Measurements from ENCODE around the gene TMC2.

Gene TMC2

DNA sequence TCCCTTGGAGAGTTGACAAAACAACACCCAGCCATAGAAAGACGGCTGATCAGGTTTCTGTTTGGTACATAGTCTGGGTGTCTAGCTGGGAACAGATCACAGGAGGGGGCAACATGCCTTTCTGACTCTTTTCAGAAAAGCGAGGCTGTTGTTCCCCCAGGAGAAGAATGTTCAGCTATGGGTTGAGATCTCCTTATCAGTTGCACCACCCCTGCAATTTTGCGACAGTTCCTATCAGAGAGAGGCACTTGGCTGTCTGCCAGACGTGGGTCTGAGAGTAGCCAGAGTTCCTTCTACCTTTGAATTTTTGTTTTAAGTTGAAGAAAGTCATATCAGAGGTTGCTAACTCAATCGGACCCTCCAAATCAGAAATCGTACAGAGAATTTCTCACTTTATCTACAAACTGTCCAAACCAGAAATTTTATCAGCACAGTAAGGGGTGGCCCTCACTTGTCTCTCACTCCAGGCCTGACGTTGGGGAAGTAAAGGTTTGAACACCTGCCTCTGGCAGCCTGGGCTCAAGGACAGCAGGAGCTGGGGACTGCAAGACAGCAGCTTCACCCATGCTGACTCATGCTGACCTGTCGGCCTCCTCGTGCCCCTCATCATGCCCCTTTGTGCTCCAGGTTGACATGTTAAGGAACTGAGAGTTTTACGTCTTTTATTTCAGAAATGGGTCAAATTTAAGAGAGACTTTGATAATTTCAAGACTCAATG, 42.3 kb downstream of the TMC2 start:
- DNase-seq = no peak

- DNase-seq = no peak
Measured at GRCh38 chr20:2585811-2586210, 49.4 kb downstream of the TMC2 start.

- no peak for DNase-seq
Measured at GRCh38 chr20:2593756-2594155, 57.4 kb downstream of the TMC2 start.

- DNase-seq = no peak
Measured at GRCh38 chr20:2595076-2595475, 58.7 kb downstream of the TMC2 start.

- DNase-seq = no peak
Measured at GRCh38 chr20:2596673-2597279, 60.4 kb downstream of the TMC2 start.

- DNase-seq = no peak
Measured at GRCh38 chr20:2599288-2600006, 63.1 kb downstream of the TMC2 start.

DNA sequence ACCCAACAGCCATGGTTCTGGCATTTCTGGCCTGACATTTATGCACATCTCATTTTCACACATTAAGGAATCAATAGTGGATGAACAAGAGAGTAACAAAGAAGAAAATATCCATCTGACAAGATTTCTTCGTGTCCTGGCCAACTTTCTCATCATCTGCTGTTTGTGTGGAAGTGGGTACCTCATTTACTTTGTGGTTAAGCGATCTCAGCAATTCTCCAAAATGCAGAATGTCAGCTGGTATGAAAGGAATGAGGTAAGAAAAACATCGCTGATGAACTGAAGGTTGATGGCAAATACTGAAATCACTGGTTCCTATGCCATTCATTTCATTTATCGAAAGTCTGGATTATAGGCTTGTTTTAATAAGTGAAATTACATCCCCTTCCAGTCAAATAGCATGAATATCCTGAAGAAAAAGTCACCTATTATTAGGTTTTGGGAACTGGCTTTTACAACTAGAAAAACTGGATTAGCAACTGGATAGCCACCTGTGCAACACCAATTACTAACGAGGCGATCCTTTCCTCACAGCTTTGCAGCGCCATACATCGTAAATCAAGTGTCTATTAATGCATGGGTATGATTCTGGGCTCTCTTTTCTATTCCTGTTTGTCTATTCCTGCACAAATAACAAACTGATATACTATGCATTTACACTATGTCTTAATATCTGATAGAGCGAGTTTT, 65.8 kb downstream of the TMC2 start:
- no peak for DNase-seq

DNA sequence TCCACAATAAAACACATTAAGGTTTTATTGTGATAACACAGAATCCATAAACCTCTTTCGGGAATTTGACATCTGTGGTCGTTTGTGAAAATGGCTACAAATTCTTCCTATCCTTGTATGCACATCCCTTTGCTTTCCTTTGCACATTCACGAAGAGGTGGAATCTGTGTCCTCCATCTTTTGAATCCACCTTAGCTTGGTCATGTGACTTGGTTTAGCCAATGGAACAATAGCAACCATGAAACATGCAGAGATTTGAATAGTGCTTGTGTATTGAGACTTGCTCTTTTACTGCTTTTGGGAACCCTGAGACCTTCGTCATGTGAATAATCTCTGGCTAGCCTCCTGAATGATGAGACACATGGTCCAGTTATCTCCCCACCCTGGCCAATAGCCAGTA, 66.4 kb downstream of the TMC2 start:
- no peak for DNase-seq

DNA sequence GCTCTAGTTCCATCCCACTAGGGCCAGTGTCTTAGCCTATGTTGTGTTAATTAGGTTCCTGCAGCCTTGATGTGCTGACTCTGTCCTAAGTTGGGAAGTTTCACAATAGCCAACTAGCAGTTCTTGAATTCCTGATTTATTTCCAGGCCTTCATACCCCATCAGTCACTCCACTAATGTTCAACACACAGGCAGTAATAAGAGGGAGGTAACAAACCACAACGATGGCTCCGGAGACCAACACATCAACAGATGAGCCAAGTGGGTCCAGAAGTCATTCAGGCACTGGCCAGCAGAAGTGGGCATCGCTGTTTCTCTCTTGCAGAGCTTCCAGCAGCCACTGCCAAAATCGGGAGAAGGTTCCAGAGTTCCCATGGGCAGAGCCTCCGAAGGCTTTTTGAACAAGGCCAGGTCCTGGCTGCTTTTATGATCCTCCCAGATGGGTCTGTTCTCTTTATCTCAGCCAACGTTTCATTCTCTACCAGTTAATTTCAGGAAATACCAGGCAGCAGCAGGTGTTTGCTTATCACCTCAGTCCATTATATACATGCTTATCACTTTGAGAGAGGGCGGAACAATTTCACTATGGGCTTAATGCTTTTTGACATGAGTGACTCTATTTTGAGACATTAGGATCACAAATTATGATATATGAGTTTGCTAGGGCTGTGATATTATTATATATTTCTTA, 67.6 kb downstream of the TMC2 start:
- no peak for DNase-seq

DNA sequence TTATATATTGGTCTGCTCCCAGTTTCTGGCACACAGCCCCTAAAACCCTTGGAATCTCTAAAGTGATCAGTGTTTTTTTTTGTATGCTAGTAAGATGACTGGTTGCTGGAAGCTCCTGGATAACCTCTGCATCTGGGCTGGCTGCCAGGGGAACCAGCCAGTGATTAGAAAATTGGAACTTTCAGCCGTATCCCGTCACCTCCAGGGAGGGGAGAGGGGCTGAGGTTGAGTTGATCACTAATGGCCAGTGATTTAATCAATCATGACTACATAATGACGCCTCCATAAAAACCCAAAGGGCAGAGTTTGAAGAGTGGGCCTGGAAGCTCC, 68.1 kb downstream of the TMC2 start:
- DNase-seq = no peak

DNA sequence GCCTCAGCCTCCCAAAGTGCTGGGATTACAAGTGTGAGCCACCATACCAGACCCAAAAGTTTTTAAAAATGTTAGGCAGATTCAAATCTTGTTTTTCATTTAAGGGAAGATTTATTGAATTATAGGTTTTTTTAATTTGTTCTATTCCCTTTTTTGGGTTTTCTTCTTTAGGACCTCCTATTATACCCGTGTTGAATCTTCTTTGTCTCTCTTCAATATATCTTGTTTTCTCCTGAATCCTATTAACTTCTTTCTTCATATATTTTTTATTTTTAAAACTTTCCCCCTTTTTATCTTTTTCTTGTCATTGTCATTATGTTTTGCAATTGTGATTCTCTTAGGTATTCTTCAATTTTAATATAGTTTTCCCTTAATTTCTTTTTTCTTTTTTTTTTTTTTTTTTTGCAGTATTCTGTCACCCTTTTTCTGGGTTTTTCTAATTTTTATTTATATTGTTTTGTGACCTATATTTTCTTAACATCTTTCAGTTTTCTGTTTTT, 70.2 kb downstream of the TMC2 start:
- no peak for DNase-seq

- no peak for DNase-seq
Measured at GRCh38 chr20:2610326-2610725, 74.0 kb downstream of the TMC2 start.

DNA sequence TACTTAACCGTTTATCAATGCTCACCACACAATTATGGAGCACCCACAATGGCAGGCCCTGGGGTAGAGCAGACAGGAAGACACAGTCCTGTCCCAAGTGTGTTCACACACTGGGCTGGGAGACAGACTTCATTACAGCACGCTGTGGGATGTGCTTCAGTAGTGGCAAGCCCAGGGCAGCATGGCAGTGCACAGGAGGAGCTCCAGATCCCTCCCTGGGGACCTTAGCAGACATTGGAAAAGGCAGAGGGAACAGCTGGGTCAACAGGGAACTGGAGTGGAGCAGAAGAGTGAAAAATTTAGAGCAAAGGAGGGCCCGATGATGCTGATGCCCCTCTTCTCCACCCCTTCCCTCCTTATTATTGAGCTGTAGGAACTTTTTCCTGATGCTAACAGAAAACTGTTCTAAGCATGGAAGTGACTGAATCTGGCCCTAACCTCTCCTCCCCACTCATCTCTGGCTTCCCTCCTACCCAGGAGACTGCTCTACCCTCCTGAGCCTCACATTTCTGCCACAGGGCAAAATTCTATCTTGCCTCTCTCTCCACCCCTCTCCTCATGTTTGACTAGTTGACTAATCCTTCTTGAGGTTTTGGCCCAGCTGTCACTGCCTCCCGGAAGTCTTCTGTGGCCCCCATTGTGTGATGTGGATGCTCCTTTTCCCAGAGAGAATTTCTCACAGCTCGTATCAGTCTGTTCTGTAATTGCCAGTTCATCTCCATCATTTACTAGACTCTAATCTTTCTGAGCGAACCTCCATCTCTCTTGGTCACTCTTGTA, 74.8 kb downstream of the TMC2 start:
- DNase-seq = no peak

GRCh38 chr20:2612073-2612472, 75.7 kb downstream of the TMC2 start:
- DNase-seq = no peak

GRCh38 chr20:2616634-2617033, 80.3 kb downstream of the TMC2 start:
- no peak for DNase-seq

DNA sequence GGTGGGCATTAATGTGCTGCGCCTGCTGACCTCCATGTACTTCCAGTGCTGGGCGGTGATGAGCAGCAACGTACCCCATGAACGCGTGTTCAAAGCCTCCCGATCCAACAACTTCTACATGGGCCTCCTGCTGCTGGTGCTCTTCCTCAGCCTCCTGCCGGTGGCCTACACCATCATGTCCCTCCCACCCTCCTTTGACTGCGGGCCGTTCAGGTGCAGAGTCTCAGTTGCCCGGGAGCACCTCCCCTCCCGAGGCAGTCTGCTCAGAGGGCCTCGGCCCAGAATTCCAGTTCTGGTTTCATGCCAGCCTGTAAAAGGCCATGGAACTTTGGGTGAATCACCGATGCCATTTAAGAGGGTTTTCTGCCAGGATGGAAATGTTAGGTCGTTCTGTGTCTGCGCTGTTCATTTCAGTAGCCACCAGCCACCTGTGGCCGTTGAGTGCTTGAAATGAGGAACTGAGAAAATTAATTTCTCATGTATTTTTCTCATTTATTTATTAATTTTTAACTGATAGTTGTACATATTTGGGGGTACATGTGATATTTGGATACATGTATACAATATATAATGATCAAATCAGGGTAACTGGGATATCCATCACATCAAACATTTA, 80.8 kb downstream of the TMC2 start:
- DNase-seq = no peak

GRCh38 chr20:2618815-2619214, 82.4 kb downstream of the TMC2 start:
- no peak for DNase-seq

DNA sequence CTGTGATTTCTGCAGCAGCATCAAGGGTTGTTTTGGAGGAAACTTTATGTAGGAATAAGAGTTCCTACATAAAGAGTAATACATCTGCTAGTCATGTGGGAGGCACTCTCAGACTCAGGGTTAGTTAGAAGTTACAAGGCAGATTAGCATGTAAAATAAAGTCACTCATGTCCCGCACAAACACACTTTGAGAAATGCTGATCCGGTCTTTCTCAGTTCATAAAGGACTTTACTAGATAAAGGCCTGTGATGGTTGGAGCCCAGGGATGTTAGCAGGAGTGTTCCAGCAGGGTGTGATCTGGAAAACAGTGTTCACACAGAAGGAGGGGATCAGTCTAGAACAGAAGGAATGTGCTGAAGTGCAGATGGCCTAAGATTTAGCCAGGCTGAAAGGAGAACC, 83.0 kb downstream of the TMC2 start:
- DNase-seq = no peak

DNA sequence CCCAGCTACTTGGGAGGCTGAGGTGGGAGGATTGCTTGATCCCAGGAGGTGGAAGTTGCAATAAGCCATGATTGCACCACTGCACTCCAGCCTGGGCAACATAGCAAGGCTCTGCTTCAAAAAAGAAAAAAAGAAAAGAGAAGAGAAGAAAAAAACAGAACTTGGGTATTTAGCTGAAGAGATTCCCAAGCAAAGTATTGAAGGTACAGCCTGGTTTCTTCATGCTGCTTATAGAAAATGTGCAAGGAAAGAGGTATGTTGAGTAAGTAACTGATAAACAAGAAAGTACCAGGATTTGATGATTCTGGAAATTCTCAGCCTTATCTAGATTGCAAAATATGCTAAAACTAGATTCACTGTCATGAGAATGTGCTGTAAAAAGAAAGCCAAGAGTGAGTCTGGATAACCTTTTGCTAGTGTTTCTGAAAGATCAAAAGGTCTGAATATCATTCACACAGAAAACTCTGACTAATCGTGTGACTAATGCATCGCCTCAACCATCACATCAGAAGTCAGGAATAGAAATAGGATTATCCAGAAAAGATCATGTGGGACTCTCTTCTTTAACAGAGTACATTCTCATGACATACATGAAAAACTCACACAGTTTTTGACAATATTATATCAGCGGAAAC, 83.7 kb downstream of the TMC2 start:
- no peak for DNase-seq

DNA sequence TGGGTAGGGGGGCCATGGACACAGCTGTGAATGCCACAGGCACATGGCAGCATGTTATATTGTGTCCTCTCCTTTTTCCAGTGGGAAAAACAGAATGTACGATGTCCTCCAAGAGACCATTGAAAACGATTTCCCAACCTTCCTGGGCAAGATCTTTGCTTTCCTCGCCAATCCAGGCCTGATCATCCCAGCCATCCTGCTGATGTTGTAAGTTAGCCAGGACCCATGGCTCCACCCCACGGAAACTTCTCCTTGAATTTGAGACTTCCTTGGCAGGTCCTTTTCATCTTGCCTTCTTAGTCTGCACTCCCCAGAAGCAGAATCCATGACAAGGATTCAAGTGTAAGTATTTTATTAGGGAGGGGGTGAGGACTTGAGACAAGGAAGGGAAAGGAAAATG, 87.8 kb downstream of the TMC2 start:
- no peak for DNase-seq

- DNase-seq = no peak
Measured at GRCh38 chr20:2625062-2625461, 88.7 kb downstream of the TMC2 start.
